Naive thymus-derived CD4-positive, alpha-beta T cell (primary cell): ENCODE results near the gene LAIR1. TPM values are rescaled to one million over a fixed set of nuclear protein-coding genes. Genes with fewer than 3 reads are reported as not detected.
A peak's percentile ranks its signal among the peaks of the same experiment; 100 is the strongest.
"Not testable (repeated sequence)": the region's sequence is repeated elsewhere in the genome, so short reads cannot be mapped to it uniquely, and the experiment has no call there.

ENCODE experiments used
- ATAC-seq: fragments of 150-1000 bp; cut with Tn5 transposase; 2 replicates; pipeline ENCODE4 v1.10.0; 2021; ENCODE audit warnings: mild to moderate bottlenecking, moderate library complexity
- CTCF ChIA-PET: fragments of 350-600 bp; sonication (Branson Sonifier 250); formaldehyde crosslinking; loops from one replicate; lab custom pipeline; 2021; ENCODE audit warnings: antibody characterized with exemption; lab: Charles Lee
- POLR2A ChIA-PET: fragments of 350-600 bp; sonication (Branson Sonifier 250); formaldehyde crosslinking; loops from one replicate; lab custom pipeline; 2021; ENCODE audit warnings: antibody characterized with exemption, inconsistent platforms; lab: Charles Lee
- DNase-seq, 9 donors: peaks; one replicate each; pipeline versions ENCODE4 v3.0.0 to v3.0.0-alpha.2; 2020 to 2022; ENCODE audit warnings: mixed read lengths in 1 of 9
- H3K27ac ChIP-seq: one replicate; pipeline ENCODE4 v1.7.0; 2013; ENCODE audit warnings: mild to moderate bottlenecking, low read depth, low read length, moderate library complexity
- H3K27me3 ChIP-seq, 2 donors: one replicate each; pipeline ENCODE4 v1.7.0; 2013; ENCODE audit warnings: low read length in 2 of 2, mild to moderate bottlenecking in 2 of 2, moderate library complexity in 2 of 2; ENCODE audit not compliant: control insufficient read depth in 2 of 2, insufficient read depth in 2 of 2
- H3K36me3 ChIP-seq, 3 experiments: 1 replicate in 2 of 3; 2 replicates in 1 of 3; pipeline ENCODE4 v1.7.0; 2013; ENCODE audit warnings: low read length in 3 of 3, mild to moderate bottlenecking in 3 of 3, moderate library complexity in 1 of 3; ENCODE audit not compliant: insufficient read depth in 3 of 3, control insufficient read depth in 2 of 3
- H3K4me1 ChIP-seq, 2 donors: one replicate each; pipeline ENCODE4 v1.7.0; 2013; ENCODE audit warnings: low read length in 2 of 2, mild to moderate bottlenecking in 2 of 2, moderate library complexity in 1 of 2; ENCODE audit not compliant: control insufficient read depth in 2 of 2, insufficient read depth in 2 of 2
- H3K4me3 ChIP-seq: 2 replicates; pipeline ENCODE4 v1.7.0; 2013; ENCODE audit warnings: mild to moderate bottlenecking, low read length
- H3K9me3 ChIP-seq, 3 experiments: 1 replicate in 2 of 3; 2 replicates in 1 of 3; pipeline ENCODE4 v1.7.0; 2013; ENCODE audit warnings: low read length in 3 of 3; ENCODE audit not compliant: control insufficient read depth in 2 of 3
- H3K27ac Mint-ChIP-seq, 9 donors: one replicate each; pipeline ENCODE4 v1.8.0; 2020 to 2022; ENCODE audit warnings: mixed read lengths in 9 of 9, mild to moderate bottlenecking in 8 of 9, moderate library complexity in 5 of 9, inconsistent platforms in 2 of 9
- H3K27me3 Mint-ChIP-seq, 5 donors: one replicate each; pipeline ENCODE4 v1.8.0; 2021 to 2022; ENCODE audit warnings: mixed read lengths in 5 of 5, mild to moderate bottlenecking in 1 of 5
- H3K36me3 Mint-ChIP-seq, 5 donors: one replicate each; pipeline ENCODE4 v1.8.0; 2020 to 2022; ENCODE audit warnings: mixed read lengths in 5 of 5, mild to moderate bottlenecking in 3 of 5, inconsistent platforms in 1 of 5
- H3K4me1 Mint-ChIP-seq, 7 donors: one replicate each; pipeline ENCODE4 v1.8.0; 2020 to 2022; ENCODE audit warnings: mixed read lengths in 7 of 7, mild to moderate bottlenecking in 3 of 7, inconsistent platforms in 1 of 7
- H3K4me3 Mint-ChIP-seq, 10 donors: one replicate each; pipeline ENCODE4 v1.8.0; 2020 to 2022; ENCODE audit warnings: mild to moderate bottlenecking in 10 of 10, mixed read lengths in 10 of 10, moderate library complexity in 6 of 10, inconsistent platforms in 2 of 10
- H3K9me3 Mint-ChIP-seq, 11 donors: one replicate each; pipeline ENCODE4 v1.8.0; 2020 to 2022; ENCODE audit warnings: mixed read lengths in 11 of 11, mild to moderate bottlenecking in 4 of 11, inconsistent platforms in 1 of 11, moderate library complexity in 1 of 11
- intact Hi-C, 2 donors: fragments of 100-400 bp; cut with micrococcal nuclease; formaldehyde crosslinking; loops; one replicate each; pipeline ENCODE4 v1.15.1; 2023
- polyA plus RNA-seq, 2 donors: library from polyadenylated mRNA; unstranded; fragments of 300-500 nt; fragmentation: Illumina TruSeq; gene quantifications; one replicate each; pipeline ENCODE4 v1.2.3, GENCODE V29; 2021
- total RNA-seq, 6 experiments: library from RNA in 5 of 6; stranded (reverse) in 5 of 6; gene quantifications; 1 replicate in 5 of 6; 2 replicates in 1 of 6; pipeline ENCODE4 v1.2.3 and lab custom pipeline; 2021 to 2026

LAIR1 gene
- total and polyA plus RNA-seq, 7 experiments from 2014 or later, result 47.0 to 98.1 (median 82.3) TPM

GRCh38 chr19:54383330-54383729, 18.6 kb upstream of the LAIR1 start:
- ChIA-PET POLR2A (no interaction called here), CTCF (interaction anchor here (1.0 kb wide), 1 partner anchor 15 kb away, joined by 3 read pairs; no protein-coding TSS in a partner anchor)
- no peak overlapping the region for H3K4me3 ChIP-seq
- H3K9me3 ChIP-seq, result no peaks in the 10 kb centered on the region
- peak overlapping the region in 1 of 10 donors; percentile 22 for H3K4me3 Mint-ChIP-seq
- H3K4me1 ChIP-seq, result peaks cover 19 to 20% of the 10 kb centered on the region in 2 donors
- ATAC-seq (no peak), DNase-seq (no peak)
- peaks cover 0 to 19% (median 1%) of the 10 kb centered on the region in 11 donors for H3K9me3 Mint-ChIP-seq
- no peaks in the 10 kb centered on the region for H3K36me3 ChIP-seq
- H3K36me3 Mint-ChIP-seq, result peaks cover 0 to 19% (median 0%) of the 10 kb centered on the region in 5 donors
- H3K27ac Mint-ChIP-seq, result peak overlapping the region in 2 of 9 donors; percentile 45 to 53
- H3K27me3 Mint-ChIP-seq, result peaks cover 0 to 38% (median 0%) of the 10 kb centered on the region in 5 donors
- peaks cover 38 to 53% (median 49%) of the 10 kb centered on the region in 7 donors for H3K4me1 Mint-ChIP-seq
- H3K27me3 ChIP-seq, result no peaks in the 10 kb centered on the region
- H3K27ac ChIP-seq, result no peak overlapping the region
- intact Hi-C loops, result no loop called here

- ChIA-PET POLR2A (interaction anchor here (0.6 to 1.0 kb wide), 2 partner anchors 9 to 18 kb away, joined by 3 to 5 read pairs; partner anchors contain the start of gene LAIR1), CTCF (interaction anchor here (1.0 kb wide), 2 partner anchors 9 to 16 kb away, joined by 3 to 7 read pairs; no protein-coding TSS in a partner anchor)
- H3K27ac Mint-ChIP-seq, DNase-seq, intact Hi-C loops, H3K4me3 Mint-ChIP-seq, ATAC-seq, H3K36me3 ChIP-seq, H3K4me3 ChIP-seq, H3K27me3 ChIP-seq, H3K9me3 ChIP-seq, H3K27ac ChIP-seq: not testable (repeated sequence)
- Mint-ChIP-seq H3K27me3 (peaks cover 0 to 35% (median 0%) of the 10 kb centered on the region in 5 donors), H3K36me3 (peaks cover 0 to 21% (median 0%) of the 10 kb centered on the region in 5 donors), H3K4me1 (peaks cover 32 to 53% (median 45%) of the 10 kb centered on the region in 7 donors), H3K9me3 (peaks cover 0 to 19% (median 1%) of the 10 kb centered on the region in 11 donors)
- peaks cover 13 to 27% of the 10 kb centered on the region in 2 donors for H3K4me1 ChIP-seq
Observed at GRCh38 chr19:54382041-54382440, 17.3 kb upstream of the LAIR1 start.

DNA sequence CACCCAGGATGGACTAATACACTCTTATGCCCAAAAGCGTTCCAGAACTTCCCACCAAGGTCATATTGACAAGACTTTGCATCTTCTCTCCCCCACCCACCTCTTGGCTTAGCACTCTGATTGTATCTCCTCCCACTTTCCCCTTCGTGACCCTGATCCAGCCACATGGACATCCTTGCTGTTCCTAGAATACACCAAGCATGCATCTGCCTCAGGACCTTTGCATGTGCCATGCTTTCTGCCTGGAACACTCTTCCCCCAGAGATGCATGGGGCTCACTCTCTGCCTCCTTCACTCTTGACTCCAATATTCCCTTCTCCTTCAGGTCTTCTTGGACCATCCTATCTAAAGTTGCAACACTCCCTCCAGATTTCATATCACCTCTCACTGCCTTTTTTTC, 16.2 kb upstream of the LAIR1 start:
- ATAC-seq (no peak), DNase-seq (no peak)
- Histone ChIP-seq H3K36me3 (no peaks in the 10 kb centered on the region), H3K27ac (no peak overlapping the region), H3K4me3 (no peak overlapping the region), H3K27me3 (no peaks in the 10 kb centered on the region), H3K9me3 (no peaks in the 10 kb centered on the region), H3K4me1 (peaks cover 13 to 33% of the 10 kb centered on the region in 2 donors)
- ChIA-PET POLR2A (no interaction called here), CTCF (interaction anchor here (1.0 kb wide), 1 partner anchor 11 kb away, joined by 7 read pairs; no protein-coding TSS in a partner anchor)
- Mint-ChIP-seq H3K36me3 (peaks cover 0 to 26% (median 0%) of the 10 kb centered on the region in 5 donors), H3K9me3 (peaks cover 0 to 21% (median 1%) of the 10 kb centered on the region in 11 donors), H3K4me1 (peaks cover 40 to 63% (median 54%) of the 10 kb centered on the region in 7 donors), H3K27me3 (peaks cover 0 to 42% (median 0%) of the 10 kb centered on the region in 5 donors), H3K4me3 (peak overlapping the region in 2 of 10 donors; percentile 24 to 42), H3K27ac (peak overlapping the region in 1 of 9 donors; percentile 14)
- intact Hi-C loops, result no loop called here

DNA sequence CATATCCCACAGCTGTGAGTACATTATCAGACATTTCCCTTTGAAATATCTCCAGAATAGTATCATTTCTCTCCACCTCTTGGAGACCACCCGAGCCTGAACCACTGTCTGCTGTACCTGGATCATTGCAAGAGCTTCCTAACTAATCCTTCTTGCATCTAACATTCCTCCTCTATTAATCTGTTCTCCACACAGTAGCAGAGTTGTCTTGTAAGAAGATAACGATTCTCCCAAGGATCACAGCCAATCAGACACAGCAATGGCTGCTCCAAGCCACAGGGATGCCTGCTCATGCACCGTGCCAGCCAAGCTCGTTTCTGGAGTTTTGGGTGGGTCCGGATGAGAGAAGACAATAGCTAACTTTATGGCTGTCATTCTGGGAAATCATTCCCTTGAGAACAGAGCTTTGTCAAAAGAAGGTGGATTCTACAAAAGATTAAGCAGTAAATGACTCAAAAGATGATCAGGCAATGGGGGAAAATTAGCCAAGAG, 14.5 kb upstream of the LAIR1 start:
- DNase-seq (no peak), ATAC-seq (no peak)
- Histone ChIP-seq H3K9me3 (no peaks in the 10 kb centered on the region), H3K27ac (no peak overlapping the region), H3K27me3 (no peaks in the 10 kb centered on the region), H3K4me1 (peaks cover 20 to 48% of the 10 kb centered on the region in 2 donors), H3K4me3 (no peak overlapping the region), H3K36me3 (no peaks in the 10 kb centered on the region)
- Mint-ChIP-seq H3K27ac (peak overlapping the region in 5 of 9 donors; percentile 12 to 68 (median 25)), H3K27me3 (peaks cover 0 to 40% (median 0%) of the 10 kb centered on the region in 5 donors), H3K9me3 (peaks cover 0 to 21% (median 1%) of the 10 kb centered on the region in 11 donors), H3K4me1 (peaks cover 42 to 74% (median 63%) of the 10 kb centered on the region in 7 donors), H3K4me3 (peak overlapping the region in 5 of 10 donors; percentile 5 to 71 (median 36)), H3K36me3 (peaks cover 0 to 34% (median 0%) of the 10 kb centered on the region in 5 donors)
- POLR2A ChIA-PET, result interaction anchor here (0.6 to 3.2 kb wide), 3 partner anchors 9 to 492 kb away, joined by 3 to 30 read pairs (median 6); no protein-coding TSS in a partner anchor
- CTCF ChIA-PET, result interaction anchor here (2.1 to 2.5 kb wide), 2 partner anchors 9 to 12 kb away, joined by 12 to 13 read pairs; no protein-coding TSS in a partner anchor
- intact Hi-C loops, result loop anchor here (2.0 to 10.0 kb wide), 2 partner anchors 14 to 514 kb away; partner anchors contain the start of genes LAIR1 (in 2 of the 2) and MYADM (in 1 of the 2)

GRCh38 chr19:54376610-54377285, 12.0 kb upstream of the LAIR1 start:
- Histone ChIP-seq H3K4me1 (peaks cover 40 to 69% of the 10 kb centered on the region in 2 donors), H3K9me3 (no peaks in the 10 kb centered on the region), H3K27me3 (no peaks in the 10 kb centered on the region), H3K36me3 (no peaks in the 10 kb centered on the region), H3K27ac (no peak overlapping the region), H3K4me3 (no peak overlapping the region)
- H3K36me3 Mint-ChIP-seq, result peaks cover 0 to 34% (median 0%) of the 10 kb centered on the region in 5 donors
- H3K4me3 Mint-ChIP-seq, result peak overlapping the region in 9 of 10 donors; percentile 20 to 72 (median 56)
- intact Hi-C loops, result loop anchor here in 1 of 2 donors (10.0 kb wide), 1 partner anchor 512 kb away; the partner anchor contains the start of gene MYADM
- no peak for DNase-seq
- ChIA-PET POLR2A (interaction anchor here (0.7 to 1.8 kb wide), 5 partner anchors 9 to 1278 kb away, joined by 3 to 7 read pairs (median 4); partner anchors contain the start of gene LAIR1), CTCF (no interaction called here)
- ATAC-seq, result no peak
- peaks cover 0 to 18% (median 1%) of the 10 kb centered on the region in 11 donors for H3K9me3 Mint-ChIP-seq
- peak overlapping the region in 8 of 9 donors; percentile 1 to 79 (median 73) for H3K27ac Mint-ChIP-seq
- H3K4me1 Mint-ChIP-seq, result peaks cover 48 to 92% (median 79%) of the 10 kb centered on the region in 7 donors
- H3K27me3 Mint-ChIP-seq, result peaks cover 0 to 43% (median 0%) of the 10 kb centered on the region in 5 donors
